HG03457 (cell line): ENCODE results near the gene PDZD7.
A peak's percentile ranks its signal among the peaks of the same experiment; 100 is the strongest.

Source experiments
- ATAC-seq: cut with Tn5 transposase; IDR thresholded peaks from one replicate; pipeline ENCODE4 v1.9.1; 2021; ENCODE audit warnings: moderate number of reproducible peaks; ENCODE audit not compliant: unreplicated experiment

The PDZD7 gene

DNA sequence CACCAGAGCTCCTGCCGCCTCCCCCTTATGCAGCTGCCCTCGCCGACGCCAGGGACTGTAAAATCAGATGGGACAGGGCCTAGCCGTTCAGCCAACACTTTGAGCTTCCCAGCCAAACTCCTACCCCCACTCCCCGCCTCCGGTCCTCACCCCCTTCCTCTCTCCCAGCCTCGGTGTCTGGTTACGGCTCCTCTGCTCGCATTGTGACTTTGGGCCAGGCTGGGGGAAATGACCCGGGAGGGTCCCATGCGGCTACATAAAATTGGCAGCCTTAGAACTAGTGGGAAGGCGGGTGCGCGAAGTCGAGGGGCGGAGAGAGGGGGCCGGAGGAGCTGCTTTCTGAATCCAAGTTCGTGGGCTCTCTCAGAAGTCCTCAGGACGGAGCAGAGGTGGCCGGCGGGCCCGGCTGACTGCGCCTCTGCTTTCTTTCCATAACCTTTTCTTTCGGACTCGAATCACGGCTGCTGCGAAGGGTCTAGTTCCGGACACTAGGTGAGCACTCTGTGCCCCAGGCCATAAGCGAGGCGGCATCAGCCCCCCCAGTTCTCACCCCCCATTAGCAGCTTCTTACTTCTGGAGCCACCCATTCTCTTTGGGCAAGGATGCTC lies 30.8 kb upstream of the PDZD7 start, which contains the start of gene KAZALD1:
TSS of gene KAZALD1 (plus strand) at position 366 of the 608 bp plus-strand sequence. CDS start 604 bp downstream, outside the sequence.
- no peak for ATAC-seq

GRCh38 chr10:101060951-101061623 lies 30.2 kb upstream of the PDZD7 start:
- peak; percentile 45 for ATAC-seq

DNA sequence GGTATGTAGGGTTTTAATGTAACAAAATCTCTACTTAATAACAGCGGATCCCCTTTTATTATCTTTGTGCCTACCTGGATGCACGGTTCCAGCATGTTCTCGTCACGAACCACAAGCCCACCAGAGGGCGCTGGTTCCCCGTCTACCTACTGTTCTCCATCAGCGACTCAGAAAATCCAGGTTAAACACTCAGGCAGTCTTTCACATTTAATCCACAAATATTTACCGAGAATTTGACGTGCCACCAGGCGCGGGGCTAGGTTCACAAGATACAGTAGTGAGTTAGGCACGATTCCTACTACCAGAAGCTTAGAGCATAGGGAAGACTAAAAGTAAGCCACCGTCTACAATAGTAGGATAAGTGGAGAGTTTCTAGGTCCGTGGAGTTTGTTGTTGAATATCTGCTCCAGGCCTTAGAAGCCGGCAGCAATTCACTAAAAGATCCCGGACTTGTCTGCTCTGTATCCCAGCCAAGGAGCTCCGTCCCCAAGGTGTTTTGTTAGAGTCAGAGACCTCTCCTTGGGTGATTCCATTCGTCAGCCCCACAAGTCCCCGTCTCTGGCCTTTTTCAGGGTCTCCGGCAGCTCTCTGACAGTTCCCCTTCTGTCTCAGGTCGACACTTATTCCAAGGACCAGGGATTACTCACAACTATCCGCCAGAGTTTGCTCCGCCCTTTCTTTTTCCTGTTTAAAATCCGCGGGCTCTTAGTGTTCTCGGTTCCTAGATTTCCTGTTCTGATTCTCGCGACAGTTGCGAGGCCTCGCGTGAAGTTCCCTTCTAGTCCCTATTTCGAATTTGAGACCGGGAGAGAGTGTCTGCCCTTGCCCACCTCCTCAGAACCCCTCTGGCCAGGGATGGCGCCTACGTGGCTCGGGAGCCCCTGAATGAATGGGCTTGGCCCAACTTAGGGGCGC lies 29.4 kb upstream of the PDZD7 start:
- peak; percentile 26 for ATAC-seq

GRCh38 chr10:101056365-101057151 lies 25.6 kb upstream of the PDZD7 start:
- ATAC-seq = no peak

DNA sequence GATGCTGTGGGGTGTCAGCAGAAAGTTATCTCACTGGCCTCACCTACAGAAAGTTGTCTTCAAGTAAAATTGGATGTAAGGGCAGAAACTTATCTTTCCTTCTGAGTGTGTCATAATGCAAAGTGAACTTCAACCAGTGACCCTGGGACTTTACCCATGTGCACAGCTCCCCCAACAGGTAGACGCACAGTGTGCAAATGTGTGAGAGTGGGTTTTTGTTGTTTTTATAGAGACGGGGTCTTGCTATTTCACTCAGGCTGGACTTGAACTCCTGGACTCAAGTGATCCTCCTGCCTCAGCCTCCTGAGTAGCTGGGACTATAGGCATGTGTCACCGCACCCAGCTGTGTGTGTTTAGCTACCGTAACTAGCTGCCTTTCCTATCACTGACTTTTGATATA lies 24.5 kb upstream of the PDZD7 start:
- ATAC-seq = no peak

GRCh38 chr10:101054876-101055275 lies 23.9 kb upstream of the PDZD7 start:
- no peak for ATAC-seq

DNA sequence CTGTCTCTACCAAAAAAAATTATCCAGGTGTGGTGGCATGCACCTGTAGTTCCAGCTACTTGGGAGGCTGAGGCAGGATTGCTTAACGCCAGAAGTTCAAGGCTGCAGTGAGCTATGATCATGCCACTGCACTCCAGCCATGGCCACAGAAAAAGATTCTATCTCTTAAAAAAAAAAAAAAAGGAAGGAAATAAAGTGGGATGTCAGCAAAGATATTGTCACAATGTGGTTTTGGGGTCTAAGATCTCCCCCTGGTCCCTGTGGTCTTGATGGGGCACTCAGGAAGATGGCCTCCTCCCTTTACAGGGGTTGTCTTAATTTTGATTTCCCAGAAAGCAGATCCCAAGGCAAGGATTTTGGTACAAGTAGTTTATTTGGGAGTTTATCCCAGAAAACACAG lies 23.4 kb upstream of the PDZD7 start:
- no peak for ATAC-seq

- ATAC-seq = no peak
Measured at GRCh38 chr10:101053516-101053915, 22.6 kb upstream of the PDZD7 start.

- ATAC-seq = no peak
Measured at GRCh38 chr10:101052285-101052684, 21.4 kb upstream of the PDZD7 start.

GRCh38 chr10:101050208-101051069 lies 19.5 kb upstream of the PDZD7 start:
- ATAC-seq = no peak

- no peak for ATAC-seq
Measured at GRCh38 chr10:101047961-101048892, 17.3 kb upstream of the PDZD7 start.

GRCh38 chr10:101047268-101047667 lies 16.3 kb upstream of the PDZD7 start:
- no peak for ATAC-seq

DNA sequence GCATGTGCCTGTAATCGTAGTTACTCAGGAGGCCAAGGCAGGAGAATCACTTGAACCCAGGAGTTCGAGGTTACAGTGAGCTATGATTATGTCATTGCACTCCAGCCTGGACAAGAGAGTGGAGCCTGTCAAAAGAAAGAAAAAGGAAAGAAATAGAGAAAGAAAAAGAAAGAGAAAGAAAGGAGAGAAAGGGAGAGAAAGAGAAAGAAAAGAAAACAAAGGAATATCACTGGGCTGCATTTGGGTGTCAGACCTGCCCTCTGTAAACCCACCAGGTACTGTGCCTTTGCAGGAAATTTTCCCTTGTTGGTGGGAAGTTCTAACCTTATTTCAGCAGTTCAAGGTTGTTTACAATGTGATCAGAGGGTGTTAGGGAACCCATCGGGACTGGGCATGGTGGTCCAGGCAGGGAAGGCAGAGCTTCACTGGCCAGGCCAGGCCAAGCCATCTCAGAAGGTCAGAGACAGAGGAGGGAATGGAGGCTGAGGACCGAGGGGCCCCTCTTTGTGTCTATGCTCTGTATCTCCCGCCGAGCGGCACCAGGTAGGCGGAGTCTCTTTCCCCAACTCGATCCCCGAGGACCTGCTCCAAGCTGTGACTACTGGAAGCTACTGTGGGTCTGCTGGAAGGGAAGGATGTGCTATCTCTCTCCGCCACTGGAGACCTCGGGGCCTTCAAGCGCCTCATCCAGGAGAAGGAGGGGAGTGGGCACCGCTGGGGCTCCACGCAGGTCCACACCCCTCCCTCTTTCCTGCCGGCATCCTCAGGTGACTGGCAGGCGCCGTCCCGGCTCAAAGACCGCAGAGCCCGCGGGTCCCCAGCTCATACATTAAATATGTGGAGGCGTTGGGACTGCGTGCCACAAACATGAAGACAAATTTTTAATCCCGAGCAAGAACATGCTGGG lies 15.7 kb upstream of the PDZD7 start:
- ATAC-seq = no peak

- no peak for ATAC-seq
Measured at GRCh38 chr10:101044117-101044516, 13.2 kb upstream of the PDZD7 start.

- no peak for ATAC-seq
Measured at GRCh38 chr10:101043363-101043707, 12.4 kb upstream of the PDZD7 start.

DNA sequence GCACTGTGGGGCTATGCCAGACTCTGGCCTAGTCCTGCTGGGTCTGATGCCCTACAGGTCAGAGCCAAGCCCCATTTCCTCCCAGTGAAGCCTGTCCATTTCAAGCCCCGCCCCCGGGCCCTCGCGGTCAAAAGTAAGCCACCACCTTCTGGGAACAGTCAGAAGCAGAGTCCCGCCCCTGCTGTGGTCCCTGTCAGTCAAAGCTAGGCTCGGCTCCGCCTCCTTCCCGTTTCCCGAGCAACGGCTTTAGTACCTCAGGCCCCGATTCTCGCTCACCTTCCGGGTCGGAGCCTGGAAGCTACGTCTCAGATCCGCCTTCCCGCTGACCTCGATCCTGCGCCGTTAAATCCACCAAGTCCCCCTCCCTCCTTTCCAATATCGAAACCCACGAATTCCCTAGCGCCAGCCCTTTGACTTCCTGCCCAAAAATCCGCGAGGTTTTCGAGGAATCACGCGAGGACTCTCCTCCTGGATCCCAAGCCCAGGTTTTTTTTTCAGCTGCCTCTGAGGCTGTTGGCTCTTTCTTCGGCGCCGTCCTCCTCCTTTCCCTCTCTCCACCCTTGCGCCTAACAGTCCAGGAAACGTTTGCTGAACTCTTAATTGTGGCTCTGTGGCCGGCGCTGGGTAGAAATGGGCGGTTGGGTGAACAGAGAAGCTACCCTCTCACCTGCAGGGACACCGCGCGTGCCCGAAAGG lies 11.9 kb upstream of the PDZD7 start:
- ATAC-seq = peak; percentile 84

DNA sequence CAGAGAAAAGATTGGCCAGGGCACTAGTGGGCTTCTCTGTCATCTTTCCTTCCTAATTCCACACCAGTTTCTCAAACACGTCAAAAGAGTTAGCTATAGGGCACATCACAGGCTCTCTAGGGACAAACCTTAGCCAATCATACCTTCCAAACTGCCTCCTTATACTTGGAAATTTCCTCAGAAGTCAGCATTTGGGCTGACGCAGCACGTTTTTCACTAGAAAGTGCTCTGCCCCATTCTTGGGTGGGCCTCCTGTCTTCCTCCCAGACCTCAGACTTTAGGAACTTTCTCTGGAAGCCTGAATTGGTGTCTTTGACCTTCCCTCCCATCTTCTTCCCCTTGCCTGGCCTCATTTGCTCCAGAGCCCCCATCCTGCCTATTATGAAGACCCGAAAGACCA lies 11.2 kb upstream of the PDZD7 start:
- ATAC-seq = no peak
